ENCODE results near the gene PLXNA2.

The PLXNA2 gene

DNA sequence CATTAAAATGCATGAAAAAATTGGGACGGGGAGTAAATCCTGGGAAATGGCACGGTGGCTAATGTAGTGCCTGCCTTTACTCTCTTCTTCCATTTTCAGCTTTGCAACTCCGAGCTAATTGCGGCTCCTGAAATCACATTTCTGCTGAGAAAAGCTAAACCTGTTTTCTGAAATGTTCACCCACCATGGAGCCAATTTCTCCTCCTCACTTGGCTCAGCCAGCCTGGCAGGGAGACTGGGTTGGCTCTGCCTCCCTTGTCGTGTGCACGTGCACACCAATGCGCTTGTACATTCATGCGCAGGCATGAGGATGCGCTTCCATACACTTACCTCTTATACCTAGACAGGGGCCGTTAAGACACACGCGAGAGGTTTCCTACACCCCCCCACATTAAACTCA is 165.4 kb downstream of the PLXNA2 start:
- DNase-seq (ENCODE audit: low read depth in 1 of 2, low spot score in 1 of 2), result no peak

DNA sequence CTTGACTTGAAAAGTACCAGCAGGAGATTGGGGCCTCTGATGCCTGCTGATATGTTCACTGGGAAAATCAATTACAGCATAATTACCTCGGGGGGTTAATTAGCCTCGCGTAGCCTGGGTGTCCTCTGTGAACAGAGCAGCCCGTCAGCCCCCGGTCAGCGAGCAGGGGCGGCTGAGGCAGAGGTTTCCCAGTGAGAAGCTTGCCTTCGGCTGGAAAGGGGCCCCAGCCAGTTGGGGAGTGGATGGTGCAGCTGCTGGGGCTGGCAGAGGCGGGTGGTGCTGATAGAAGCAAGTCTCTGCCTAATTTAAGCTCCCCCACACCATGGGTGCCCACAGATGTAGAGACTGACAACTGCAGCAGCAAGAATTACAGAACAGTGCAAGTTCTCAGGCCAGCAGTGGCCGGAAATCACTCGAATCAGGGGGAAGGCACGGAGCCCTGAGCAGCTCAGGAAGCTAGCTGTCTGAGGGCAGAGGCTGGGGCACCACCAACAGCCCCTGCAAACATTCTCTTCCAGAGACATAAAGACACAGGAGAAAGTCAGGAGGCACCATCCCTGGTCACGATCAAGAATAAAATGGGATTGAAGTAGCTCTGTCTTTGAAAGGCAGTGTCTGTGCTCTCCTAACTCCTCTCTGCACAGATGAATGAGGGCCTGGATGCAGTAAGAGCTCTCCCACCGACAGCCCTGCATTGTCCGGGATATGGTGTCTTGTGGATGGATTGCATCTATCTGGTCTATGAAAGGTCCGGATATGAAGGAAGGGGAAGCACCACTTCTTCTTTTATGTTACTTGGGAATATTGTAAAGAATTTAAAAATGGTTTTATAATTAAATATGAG is 166.7 kb downstream of the PLXNA2 start:
- DNase-seq (ENCODE audit: low read depth in 1 of 2, low spot score in 1 of 2), result no peak

DNA sequence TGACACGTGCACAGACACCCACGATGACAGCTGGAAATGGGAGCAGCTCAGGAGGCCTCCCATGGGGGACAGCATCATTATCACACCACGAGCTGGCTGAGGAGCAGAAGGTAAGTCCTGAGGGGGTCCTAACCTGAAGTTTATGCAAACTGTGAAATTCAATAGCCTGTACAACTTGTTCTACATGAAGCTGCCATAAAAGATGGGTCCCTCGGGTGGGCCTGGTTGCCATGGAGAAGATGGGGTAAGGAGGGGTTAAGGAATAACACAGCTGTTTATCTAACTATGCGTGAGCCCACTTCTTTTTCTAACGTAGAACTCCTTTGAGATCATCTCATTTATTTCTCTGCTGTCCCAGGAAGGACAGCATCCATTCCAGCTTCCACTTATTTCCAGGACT is 169.8 kb downstream of the PLXNA2 start:
- no peak for DNase-seq (ENCODE audit: low read depth in 1 of 2, low spot score in 1 of 2)

GRCh38 chr1:208071435-208072031 is 172.7 kb downstream of the PLXNA2 start:
- no peak for DNase-seq (ENCODE audit: low read depth in 1 of 2, low spot score in 1 of 2)

DNA sequence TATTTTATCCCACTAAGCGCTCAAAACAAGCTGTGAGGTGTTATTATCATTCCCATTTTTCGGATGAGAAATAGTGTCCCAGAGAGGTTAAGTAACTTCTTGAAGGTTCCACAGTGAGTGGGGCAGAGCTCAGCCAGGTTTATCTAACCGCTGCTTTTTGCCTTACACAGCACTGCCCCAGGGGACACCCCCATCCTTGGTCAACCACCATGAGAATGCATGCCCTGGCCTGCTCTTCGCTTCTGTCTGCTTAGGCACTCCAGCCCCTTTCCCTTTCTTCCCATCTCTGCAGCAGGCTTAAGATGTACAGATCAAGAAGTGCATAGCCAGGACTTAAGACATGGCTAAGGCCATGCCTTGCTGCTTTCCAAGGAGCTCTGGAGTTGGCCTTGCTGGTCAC is 174.3 kb downstream of the PLXNA2 start:
- DNase-seq (ENCODE audit: low read depth in 1 of 2, low spot score in 1 of 2), result no peak

DNA sequence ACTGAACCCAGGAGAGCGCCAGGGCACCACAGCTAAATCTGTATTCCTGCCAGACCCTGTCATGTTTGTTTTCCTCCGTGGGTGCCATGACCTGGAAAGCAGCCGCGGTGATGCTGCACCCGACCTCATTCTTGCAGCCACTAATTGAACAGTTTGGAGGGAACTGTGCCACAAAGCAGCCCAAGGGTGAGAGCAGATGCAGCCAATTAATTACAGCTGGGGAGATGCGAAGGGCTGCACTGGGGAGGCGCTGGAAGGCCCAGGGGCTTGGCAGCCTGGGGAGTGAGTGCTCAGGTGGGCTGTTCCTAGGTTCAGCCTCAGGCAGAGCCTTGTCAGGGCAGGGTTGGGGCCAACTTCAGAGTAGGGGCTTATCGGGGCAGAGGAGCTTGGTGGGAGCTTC is 174.9 kb downstream of the PLXNA2 start:
- DNase-seq (ENCODE audit: low read depth in 1 of 2, low spot score in 1 of 2), result no peak

- DNase-seq (ENCODE audit: low read depth in 1 of 2, low spot score in 1 of 2), result no peak
Observed at GRCh38 chr1:208068908-208069307, 175.3 kb downstream of the PLXNA2 start.

DNA sequence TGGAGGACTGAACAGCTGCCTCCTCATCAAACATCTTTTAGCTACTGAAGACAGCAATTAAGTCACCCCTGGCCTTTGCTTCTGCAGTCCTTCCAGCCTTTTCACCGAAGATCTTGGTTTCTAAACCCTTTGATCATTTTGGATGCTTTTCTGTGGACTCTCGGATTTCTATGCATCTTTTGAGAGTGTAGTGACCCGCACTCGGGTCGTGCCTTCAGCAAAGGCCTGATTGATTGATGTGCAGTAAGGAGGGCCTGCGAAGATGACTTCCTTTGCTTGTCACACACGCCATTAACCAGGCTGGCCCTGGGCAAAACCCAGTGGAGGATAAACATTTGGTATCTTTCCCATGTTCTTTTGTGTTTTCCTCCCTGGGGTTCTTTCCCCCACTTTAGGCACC is 175.8 kb downstream of the PLXNA2 start:
- no peak for DNase-seq (ENCODE audit: low read depth in 1 of 2, low spot score in 1 of 2)

DNA sequence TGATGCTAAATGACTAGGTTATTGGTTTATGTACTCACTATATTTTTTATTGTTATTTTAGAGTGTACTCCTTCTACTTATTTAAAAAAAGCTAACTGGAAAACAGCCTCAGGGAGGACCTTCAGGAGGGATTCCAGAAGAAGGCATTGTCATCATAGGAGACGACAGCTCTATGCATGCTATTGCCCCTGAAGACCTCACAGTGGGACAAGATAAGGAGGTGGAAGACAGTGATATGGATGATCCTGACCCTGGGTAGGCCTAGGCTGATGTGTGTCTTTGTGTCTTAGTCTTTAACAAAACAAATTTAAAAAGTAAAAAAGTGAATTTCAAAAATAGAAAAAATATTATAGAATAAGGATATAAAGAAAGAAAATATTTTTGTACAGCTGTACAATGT is 177.6 kb downstream of the PLXNA2 start:
- no peak for DNase-seq (ENCODE audit: low read depth in 1 of 2, low spot score in 1 of 2)

DNA sequence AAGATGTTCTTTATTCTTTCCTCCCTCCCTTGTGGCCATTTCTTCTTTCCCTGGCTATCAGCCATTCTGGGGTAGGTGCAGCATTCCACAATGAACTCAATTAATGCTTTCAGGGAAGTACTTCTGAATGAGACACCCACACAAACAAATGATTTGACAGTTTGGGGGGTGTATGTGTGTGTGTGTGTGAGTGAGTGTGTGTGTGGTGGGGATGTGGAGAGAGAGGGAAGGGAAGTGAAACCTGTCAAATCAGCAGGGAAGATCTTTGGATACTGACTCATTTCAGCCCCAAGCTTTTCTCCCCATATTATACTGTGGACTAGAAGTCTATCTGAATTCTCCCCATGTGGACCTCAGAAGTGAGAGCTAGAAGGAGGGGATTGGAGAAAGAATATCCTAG is 178.3 kb downstream of the PLXNA2 start:
- no peak for DNase-seq (ENCODE audit: low read depth in 1 of 2, low spot score in 1 of 2)

DNA sequence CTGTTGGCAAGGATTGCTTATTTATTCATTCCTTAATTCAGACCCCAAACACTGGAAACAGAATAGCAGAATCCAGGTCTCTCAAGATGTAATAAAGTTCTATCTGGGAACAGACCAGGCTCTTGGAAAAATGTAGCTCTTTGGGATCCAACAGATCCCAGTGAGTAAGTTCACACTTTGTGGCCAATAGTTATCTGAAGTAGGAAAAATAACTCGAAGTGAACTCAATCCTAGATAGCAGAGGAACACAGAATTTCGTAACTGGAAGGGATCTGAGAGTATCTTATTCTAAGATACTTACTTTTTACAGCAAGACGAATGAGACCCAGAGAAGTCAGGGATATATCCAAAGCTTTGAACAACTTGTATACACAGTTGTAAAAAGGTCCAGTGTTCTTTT is 182.6 kb downstream of the PLXNA2 start:
- no peak for DNase-seq (ENCODE audit: low read depth in 1 of 2, low spot score in 1 of 2)

DNA sequence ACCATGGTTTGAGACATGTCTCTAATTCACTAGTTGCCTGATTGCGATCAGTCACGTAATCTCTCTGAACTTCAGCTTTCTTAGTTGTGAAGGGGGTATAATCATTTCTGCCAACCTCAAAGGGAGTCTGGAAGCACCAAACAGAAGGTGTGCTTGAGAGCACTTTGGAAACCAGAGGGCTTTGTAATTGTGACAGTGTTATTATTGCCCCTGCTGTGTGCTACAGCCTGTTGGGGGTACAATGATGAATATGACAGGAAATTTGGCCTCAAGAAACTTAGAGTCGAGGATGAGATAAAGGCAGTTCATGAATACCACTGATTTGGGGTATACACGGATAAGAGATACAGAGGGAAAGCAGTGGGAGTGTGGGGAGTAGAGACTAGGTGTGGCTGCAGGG is 183.1 kb downstream of the PLXNA2 start:
- no peak for DNase-seq (ENCODE audit: low read depth in 1 of 2, low spot score in 1 of 2)

DNA sequence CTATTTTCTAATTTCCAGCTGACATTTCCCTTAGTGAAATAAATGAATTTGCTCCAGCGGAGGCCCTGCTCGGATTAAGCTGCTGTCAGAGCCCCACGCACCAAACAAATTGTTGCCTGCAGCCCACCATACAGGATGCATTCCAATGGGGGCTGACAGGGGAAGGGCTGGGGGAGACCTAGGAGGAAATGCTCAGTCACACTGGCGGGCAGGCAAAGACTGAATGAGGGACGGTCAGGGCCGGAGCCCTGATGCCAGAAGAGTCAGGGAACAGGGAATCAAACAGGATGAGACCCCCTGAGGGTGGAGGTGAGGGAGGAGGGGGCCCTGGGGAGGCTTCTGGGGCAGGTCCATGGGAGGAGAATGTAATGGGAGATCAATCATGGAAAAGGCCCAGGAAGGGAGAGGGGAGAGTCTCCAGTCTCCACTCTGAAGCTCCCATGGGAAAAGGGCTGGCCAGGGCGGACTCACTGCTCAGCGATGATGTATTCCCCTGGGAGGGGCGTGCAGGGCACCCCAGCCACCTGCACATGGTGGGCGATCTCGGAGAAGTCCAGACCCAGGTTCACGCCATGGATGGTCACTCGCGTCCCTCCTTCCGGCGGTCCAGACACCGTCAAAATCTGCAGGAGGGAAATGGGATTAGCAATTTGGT is 183.8 kb downstream of the PLXNA2 start:
- DNase-seq (ENCODE audit: low read depth in 1 of 2, low spot score in 1 of 2), result no peak

DNA sequence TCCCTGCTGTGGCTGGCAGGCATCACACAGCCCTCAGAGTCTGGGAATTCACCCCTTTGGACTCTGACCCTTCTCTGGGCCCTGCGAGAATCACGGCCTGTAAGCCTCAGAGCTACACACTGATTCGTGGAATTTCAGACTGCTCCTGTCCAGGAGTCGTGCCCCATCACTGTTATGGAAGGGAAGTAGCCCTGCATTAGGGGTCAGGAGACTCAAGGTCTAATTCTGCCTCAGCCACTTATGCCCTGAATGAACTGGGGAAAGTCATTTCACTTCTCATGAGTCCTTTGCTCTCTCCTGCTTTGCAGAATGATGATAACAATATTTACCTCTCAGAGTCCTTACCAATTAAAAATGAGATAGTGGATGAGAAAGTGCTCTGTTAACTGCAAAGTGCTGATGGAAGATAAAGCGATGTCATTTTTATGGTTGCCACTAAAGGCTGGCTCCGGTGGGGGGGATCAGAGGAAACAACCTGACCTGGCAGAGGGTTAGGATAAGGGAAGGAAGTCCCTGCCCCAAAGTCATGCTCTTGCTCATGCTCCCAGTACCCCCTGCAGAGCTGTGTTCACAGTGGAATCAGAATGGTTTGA is 184.7 kb downstream of the PLXNA2 start:
- DNase-seq (ENCODE audit: low read depth in 1 of 2, low spot score in 1 of 2), result no peak

- no peak for DNase-seq (ENCODE audit: low read depth in 1 of 2, low spot score in 1 of 2)
Observed at GRCh38 chr1:208058756-208059155, 185.4 kb downstream of the PLXNA2 start.

DNA sequence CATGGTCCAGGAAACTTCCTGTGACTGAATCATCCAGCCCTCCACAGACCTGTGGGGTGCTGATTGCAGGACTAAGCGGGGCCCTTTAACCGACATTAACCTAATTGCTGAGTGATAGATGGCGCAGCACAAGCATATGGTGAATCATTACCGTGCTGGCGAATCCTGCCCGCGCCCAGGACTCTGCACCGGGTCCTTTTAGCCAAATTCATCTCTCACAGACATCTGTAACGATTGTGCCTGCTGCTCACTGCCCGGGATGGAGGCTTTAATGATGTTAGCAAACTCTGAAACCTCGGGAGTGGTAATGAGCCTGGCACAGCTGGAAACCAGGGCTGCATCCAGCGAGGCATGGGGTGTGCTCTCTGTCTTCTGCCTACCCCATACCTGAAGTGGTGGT is 185.9 kb downstream of the PLXNA2 start:
- no peak for DNase-seq (ENCODE audit: low read depth in 1 of 2, low spot score in 1 of 2)

DNA sequence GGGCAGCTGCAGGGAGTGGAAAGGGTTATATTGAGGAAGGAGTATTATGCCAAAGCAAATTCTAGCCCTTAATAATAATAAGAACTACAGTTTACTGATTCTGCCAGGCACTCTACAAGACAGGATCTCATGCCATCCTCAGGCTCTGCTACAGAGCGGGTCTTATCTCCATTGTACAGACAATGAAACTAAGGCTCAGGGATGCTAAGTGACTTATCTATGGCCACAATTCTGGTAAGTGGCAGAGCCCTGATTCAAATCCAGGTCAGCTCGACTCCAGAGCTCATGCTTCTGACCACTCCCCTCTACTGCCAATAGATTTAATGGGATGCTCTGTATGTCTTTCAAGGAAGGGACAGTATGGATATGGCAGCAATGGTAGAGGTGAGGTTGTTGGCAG is 187.1 kb downstream of the PLXNA2 start:
- no peak for DNase-seq (ENCODE audit: low read depth in 1 of 2, low spot score in 1 of 2)

- DNase-seq (ENCODE audit: low read depth in 1 of 2, low spot score in 1 of 2), result no peak
Observed at GRCh38 chr1:208055535-208055934, 188.6 kb downstream of the PLXNA2 start.

GRCh38 chr1:208054911-208055379 is 189.2 kb downstream of the PLXNA2 start:
- DNase-seq (ENCODE audit: low read depth in 1 of 2, low spot score in 1 of 2), result no peak

DNA sequence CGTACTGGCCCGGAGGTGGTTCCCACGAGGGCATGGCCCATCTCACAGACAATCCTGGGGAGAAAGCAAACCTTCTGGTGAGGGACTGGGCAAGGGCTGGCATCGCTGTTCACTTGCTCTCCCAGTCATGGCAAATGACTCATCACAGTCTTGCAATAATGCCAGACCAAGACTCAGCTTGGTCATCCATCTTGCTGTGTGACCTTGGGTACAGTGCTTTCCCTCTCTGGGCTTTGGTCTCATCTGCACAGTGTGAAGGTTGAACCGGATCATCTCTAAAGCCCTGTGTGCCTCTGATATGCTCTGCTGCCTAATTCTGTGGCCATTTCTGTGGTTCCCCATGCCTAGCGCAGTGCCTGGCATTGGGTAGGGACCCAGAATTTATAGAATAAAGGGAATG is 189.7 kb downstream of the PLXNA2 start:
- no peak for DNase-seq (ENCODE audit: low read depth in 1 of 2, low spot score in 1 of 2)

DNA sequence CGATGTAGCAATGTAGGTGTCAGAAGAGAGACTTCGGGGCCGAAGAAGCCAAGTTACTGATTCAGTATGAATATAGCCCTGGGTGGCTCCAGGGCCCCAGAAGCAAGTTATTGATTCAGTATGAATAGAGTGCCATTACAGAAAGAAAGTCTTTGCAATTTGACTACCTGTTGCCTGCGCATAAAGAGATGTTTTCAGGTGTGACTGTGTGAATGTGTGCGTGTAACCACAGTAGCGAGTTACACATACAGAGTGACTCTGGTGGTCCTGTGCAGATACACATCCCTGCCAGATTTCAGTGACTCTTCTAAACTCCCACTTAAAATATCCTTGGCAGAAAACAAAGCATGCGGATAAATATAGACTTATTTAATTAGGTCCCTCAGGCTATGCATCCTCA is 190.5 kb downstream of the PLXNA2 start:
- no peak for DNase-seq (ENCODE audit: low read depth in 1 of 2, low spot score in 1 of 2)

DNA sequence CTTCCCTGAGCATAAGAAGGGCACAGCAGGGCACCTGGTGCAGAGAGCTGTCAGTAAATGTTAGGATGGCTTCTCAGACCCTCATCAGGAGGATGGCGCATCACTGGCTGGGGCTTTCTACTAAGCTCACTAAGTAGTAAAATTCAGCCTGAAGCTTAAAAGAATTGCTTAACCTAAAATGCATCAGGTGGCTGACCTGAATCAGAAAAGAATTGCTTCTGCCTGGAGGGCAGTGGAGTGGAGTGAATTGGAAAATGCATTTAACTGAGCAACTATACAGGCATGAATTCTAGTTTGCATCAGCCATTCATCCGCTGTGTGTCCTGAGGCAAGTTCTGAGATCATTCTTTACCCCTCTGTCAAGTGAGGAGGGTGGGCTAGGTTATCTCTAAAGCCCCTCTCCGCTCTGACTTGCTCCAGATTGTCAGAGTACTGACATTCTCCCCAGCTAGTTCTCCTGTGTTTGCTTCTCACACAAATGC is 191.2 kb downstream of the PLXNA2 start:
- no peak for DNase-seq (ENCODE audit: low read depth in 1 of 2, low spot score in 1 of 2)

Measured in activated T-helper 1 cell treated with anti-CD3 and anti-CD28 coated beads, Interleukin-2, amount 50 U/mL, for 16 hours (primary cell).